ENCODE measurements around the gene ITGAD.
A peak's percentile ranks its signal among the peaks of the same experiment; 100 is the strongest.

ITGAD gene

DNA sequence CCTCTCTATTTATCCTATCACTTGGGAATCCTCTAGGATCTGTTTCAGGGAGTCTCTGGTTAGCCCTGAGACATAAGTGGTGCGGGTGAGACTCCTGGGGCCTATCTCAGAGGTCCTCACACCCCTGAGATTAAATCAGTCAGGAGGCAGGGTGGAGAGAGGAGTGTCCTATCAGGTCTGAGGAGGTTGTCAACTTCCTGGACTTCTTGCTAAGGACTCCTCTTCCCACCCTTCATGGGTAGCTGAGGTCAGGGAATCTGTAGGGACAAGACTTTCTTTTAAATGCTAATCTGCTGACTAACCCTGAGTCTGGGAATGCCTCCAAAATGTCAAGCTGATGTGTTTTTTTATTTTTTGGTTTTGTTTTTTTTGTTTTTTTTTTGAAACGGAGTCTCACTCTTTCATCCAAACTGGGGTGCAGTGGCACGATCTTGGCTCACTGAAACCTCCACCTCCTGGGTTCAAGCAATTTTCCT lies 59.5 kb downstream of the ITGAD start:
- ATAC-seq, result no peak
- Mint-ChIP-seq H3K4me1 (peaks cover 39% of the 10 kb centered on the region), H3K4me3 (no peak overlapping the region), H3K27ac (no peak overlapping the region), H3K9me3 (no peaks in the 10 kb centered on the region), H3K36me3 (peaks cover 28% of the 10 kb centered on the region)
- no peak for DNase-seq (ENCODE audit: low spot score in 2 of 2)

- H3K4me3 Mint-ChIP-seq, result no peak overlapping the region
- H3K27ac Mint-ChIP-seq, result peak overlapping the region; percentile 86
- no peak for ATAC-seq
- H3K9me3 Mint-ChIP-seq, result no peaks in the 10 kb centered on the region
- peaks cover 36% of the 10 kb centered on the region for H3K36me3 Mint-ChIP-seq
- no peak for DNase-seq (ENCODE audit: low spot score in 2 of 2)
- H3K4me1 Mint-ChIP-seq, result peaks cover 45% of the 10 kb centered on the region
Measured at GRCh38 chr16:31453255-31454204, 60.4 kb downstream of the ITGAD start.

DNA sequence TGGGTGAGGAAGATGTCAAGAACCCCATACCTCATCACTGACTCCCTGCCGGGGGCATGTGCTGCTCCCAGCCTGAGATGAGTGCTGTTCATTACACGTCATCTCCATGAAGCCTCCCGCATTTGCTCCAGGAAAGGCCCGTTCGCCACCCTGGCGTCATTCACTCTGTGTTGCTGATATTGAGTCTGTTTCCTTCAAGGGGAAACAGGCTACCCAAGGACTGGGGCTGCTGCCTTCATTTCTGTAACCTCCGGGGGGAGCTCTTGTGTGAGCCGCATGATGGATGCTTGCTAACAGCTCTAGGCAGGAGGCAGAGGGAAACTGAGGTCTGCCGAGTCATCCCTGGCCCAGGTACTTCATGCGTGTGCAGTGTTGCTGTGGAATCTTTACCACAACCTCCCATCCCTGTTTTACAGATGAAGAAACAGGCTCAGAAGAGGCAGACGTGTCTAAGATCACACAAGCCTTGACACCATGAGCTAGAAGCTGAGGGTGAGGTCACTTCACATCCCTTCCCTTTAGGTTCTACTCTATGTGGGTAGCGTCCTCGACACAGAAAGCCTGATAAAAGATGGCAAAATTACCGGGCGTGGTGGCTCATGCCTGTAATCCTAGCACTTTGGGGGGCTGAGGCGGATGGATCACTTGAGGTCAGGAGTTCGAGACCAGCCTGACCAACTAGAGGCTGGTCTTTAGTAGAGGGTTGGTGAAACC lies 62.6 kb downstream of the ITGAD start:
- no peaks in the 10 kb centered on the region for H3K9me3 Mint-ChIP-seq
- no peak for ATAC-seq
- H3K36me3 Mint-ChIP-seq, result peaks cover 53% of the 10 kb centered on the region
- H3K4me3 Mint-ChIP-seq, result peak overlapping the region; percentile 84
- H3K4me1 Mint-ChIP-seq, result peaks cover 53% of the 10 kb centered on the region
- no peak for DNase-seq (ENCODE audit: low spot score in 2 of 2)
- peak overlapping the region; percentile 81 for H3K27ac Mint-ChIP-seq

DNA sequence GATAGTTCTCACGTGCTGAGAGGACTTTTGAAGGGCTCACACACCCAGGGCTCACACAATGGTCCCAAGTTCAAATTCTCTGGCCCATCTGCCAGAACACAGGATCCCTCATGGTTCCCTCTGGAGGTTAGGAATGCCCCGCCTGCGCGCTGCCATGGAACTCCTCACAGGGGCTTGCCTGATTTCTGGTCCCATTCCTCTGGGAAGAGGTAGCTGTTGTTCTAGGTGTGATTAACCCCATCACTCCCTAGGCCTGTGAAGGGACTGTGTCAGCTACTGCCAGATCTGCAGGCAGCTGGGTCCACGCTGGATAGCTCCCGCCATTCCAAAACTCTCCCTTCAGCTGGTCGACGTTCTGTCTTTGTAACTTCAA lies 63.8 kb downstream of the ITGAD start:
- ATAC-seq, result no peak
- H3K27ac Mint-ChIP-seq, result no peak overlapping the region

GRCh38 chr16:31458073-31458843 lies 65.1 kb downstream of the ITGAD start:
- peaks cover 63% of the 10 kb centered on the region for H3K36me3 Mint-ChIP-seq
- H3K27ac Mint-ChIP-seq, result peak overlapping the region; percentile 98
- no peaks in the 10 kb centered on the region for H3K9me3 Mint-ChIP-seq
- DNase-seq (ENCODE audit: low spot score in 2 of 2), result peak; percentile 45 to 82
- ATAC-seq, result peak; percentile 2
- peaks cover 58% of the 10 kb centered on the region for H3K4me1 Mint-ChIP-seq
- peak overlapping the region; percentile 84 for H3K4me3 Mint-ChIP-seq

More for the DNA sequence above, 63.8 kb downstream of the ITGAD start:
- DNase-seq (ENCODE audit: low spot score in 2 of 2), result no peak
- Mint-ChIP-seq H3K36me3 (peaks cover 53% of the 10 kb centered on the region), H3K9me3 (no peaks in the 10 kb centered on the region), H3K4me3 (peak overlapping the region; percentile 84), H3K4me1 (peaks cover 54% of the 10 kb centered on the region)

GRCh38 chr16:31458844-31459686 lies 65.9 kb downstream of the ITGAD start, which contains the start of gene ARMC5:
ARMC5 (plus strand) TSS chr16:31459501; CDS start chr16:31459525, 24 bp downstream.
- DNase-seq (ENCODE audit: low spot score in 2 of 2), result peak; percentile 88 to 98
- peak; percentile 83 for ATAC-seq
- peaks cover 53% of the 10 kb centered on the region for H3K4me1 Mint-ChIP-seq
- peak within 1 kb of the TSS; percentile 84 for H3K4me3 Mint-ChIP-seq
- H3K9me3 Mint-ChIP-seq, result no peaks in the 10 kb centered on the region
- peaks cover 67% of the 10 kb centered on the region for H3K36me3 Mint-ChIP-seq
- peak within 1 kb of the TSS; percentile 98 for H3K27ac Mint-ChIP-seq

GRCh38 chr16:31459687-31460581 lies 66.8 kb downstream of the ITGAD start:
- Mint-ChIP-seq H3K27ac (peak overlapping the region; percentile 98), H3K4me3 (peak overlapping the region; percentile 84), H3K36me3 (peaks cover 71% of the 10 kb centered on the region), H3K4me1 (peaks cover 52% of the 10 kb centered on the region), H3K9me3 (no peaks in the 10 kb centered on the region)
- DNase-seq (ENCODE audit: low spot score in 2 of 2) (peak; percentile 100), ATAC-seq (peak; percentile 87)

DNA sequence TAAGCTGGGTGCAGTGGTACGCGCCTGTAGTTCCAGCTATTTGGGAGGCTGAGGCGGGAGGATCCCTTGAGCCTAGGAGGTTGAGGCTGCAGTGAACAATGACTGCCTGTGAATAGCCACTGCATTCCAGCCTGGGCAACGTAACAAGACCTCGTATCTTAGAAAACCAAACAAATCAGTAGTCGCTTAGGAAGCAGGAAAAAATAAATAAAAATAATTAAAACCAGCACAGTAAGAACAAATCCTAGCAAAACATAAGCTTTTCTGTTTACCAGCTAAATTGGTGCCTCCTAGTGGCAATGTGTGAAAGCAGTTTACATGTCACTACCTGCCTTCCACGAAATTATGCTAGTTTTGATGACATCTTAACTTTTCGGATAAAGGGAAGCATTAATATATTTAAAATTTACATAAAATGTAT lies 67.5 kb downstream of the ITGAD start:
- no peaks in the 10 kb centered on the region for H3K9me3 Mint-ChIP-seq
- H3K4me1 Mint-ChIP-seq, result peaks cover 45% of the 10 kb centered on the region
- DNase-seq (ENCODE audit: low spot score in 2 of 2) (no peak), ATAC-seq (no peak)
- peaks cover 69% of the 10 kb centered on the region for H3K36me3 Mint-ChIP-seq
- H3K27ac Mint-ChIP-seq, result no peak overlapping the region
- H3K4me3 Mint-ChIP-seq, result peak overlapping the region; percentile 84

- peak overlapping the region; percentile 84 for H3K4me3 Mint-ChIP-seq
- no peak overlapping the region for H3K27ac Mint-ChIP-seq
- H3K4me1 Mint-ChIP-seq, result peaks cover 38% of the 10 kb centered on the region
- H3K36me3 Mint-ChIP-seq, result peaks cover 61% of the 10 kb centered on the region
- no peak for ATAC-seq
- no peaks in the 10 kb centered on the region for H3K9me3 Mint-ChIP-seq
- no peak for DNase-seq (ENCODE audit: low spot score in 2 of 2)
Measured at GRCh38 chr16:31461201-31461920, 68.2 kb downstream of the ITGAD start.

DNA sequence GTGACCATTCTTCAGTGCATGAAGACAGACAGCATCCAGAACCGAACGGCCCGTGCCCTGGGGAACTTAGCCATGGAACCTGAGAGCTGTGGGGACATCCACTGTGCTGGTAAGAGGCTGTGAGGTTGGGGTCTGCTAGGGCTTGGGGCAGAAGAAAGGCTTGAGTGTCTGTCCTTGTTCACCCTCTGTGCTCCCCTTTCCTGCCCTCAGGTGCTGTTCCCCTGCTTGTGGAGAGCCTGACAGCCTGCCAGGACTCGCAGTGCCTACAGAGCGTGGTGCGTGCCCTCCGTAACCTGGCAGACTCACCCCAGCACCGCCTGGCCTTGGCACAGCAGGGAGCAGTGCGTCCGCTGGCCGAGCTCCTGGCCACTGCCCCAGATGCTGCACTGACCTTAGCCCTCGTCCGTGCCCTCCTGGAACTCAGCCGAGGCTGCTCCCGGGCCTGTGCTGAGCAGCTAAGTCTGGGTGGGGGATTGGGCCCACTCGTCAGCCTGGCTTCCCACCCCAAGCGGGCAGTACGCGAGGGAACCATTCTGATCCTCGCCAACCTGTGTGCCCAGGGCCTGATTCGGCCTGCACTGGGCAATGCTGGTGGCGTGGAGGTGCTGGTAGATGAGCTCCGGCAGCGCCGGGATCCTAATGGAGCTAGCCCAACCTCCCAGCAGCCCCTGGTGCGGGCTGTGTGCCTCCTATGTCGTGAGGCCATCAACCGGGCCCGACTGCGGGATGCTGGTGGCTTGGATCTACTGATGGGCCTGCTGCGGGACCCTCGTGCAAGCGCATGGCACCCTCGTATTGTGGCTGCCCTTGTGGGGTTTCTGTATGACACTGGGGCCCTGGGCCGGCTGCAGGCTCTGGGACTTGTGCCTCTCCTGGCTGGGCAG lies 69.0 kb downstream of the ITGAD start:
- H3K36me3 Mint-ChIP-seq, result peaks cover 60% of the 10 kb centered on the region
- no peak overlapping the region for H3K4me3 Mint-ChIP-seq

DNA sequence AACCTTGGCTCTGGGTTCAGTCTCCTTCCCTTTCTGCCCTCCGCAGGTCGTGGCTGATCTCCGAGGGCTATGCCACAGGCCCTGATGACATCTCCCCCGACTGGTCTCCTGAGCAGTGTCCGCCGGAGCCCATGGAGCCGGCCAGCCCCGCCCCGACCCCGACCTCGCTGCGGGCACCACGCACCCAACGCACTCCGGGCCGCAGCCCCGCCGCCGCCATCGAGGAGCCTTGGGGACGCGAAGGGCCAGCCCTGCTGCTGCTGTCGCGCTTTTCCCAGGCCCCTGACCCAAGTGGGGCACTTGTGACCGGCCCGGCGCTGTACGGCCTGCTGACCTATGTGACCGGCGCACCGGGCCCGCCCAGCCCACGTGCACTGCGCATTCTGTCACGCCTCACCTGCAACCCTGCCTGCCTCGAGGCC lies 71.2 kb downstream of the ITGAD start:
- H3K36me3 Mint-ChIP-seq, result peaks cover 40% of the 10 kb centered on the region
- H3K4me1 Mint-ChIP-seq, result peaks cover 28% of the 10 kb centered on the region
- no peak overlapping the region for H3K27ac Mint-ChIP-seq
- H3K9me3 Mint-ChIP-seq, result no peaks in the 10 kb centered on the region
- ATAC-seq, result no peak
- no peak for DNase-seq (ENCODE audit: low spot score in 2 of 2)
- no peak overlapping the region for H3K4me3 Mint-ChIP-seq

More for the DNA sequence above, 69.0 kb downstream of the ITGAD start:
- ATAC-seq (no peak), DNase-seq (ENCODE audit: low spot score in 2 of 2) (no peak)
- Mint-ChIP-seq H3K9me3 (no peaks in the 10 kb centered on the region), H3K4me1 (peaks cover 35% of the 10 kb centered on the region), H3K27ac (peak overlapping the region; percentile 72)

GRCh38 chr16:31464781-31465260 lies 71.7 kb downstream of the ITGAD start:
- no peak for DNase-seq (ENCODE audit: low spot score in 2 of 2)
- H3K4me3 Mint-ChIP-seq, result no peak overlapping the region
- no peak overlapping the region for H3K27ac Mint-ChIP-seq

More at GRCh38 chr16:31464781-31465260, 71.7 kb downstream of the ITGAD start:
- peaks cover 28% of the 10 kb centered on the region for H3K4me1 Mint-ChIP-seq
- H3K9me3 Mint-ChIP-seq, result no peaks in the 10 kb centered on the region
- no peak for ATAC-seq
- H3K36me3 Mint-ChIP-seq, result peaks cover 35% of the 10 kb centered on the region

Data from stimulated activated effector memory CD8-positive, alpha-beta T cell treated with anti-CD3 and anti-CD28 coated beads, Interleukin-12 subunit alpha, Interleukin-12 subunit beta, amount 100 ng/mL, for 72 hours (primary cell).